ENCODE data around the gene SNRPD3. TPM values are rescaled to one million over a fixed set of nuclear protein-coding genes. Genes with fewer than 3 reads are reported as not detected.

SNRPD3 gene
- total and polyA plus RNA-seq, 4 donors: 57.2 to 128 (median 85.9) TPM

DNA sequence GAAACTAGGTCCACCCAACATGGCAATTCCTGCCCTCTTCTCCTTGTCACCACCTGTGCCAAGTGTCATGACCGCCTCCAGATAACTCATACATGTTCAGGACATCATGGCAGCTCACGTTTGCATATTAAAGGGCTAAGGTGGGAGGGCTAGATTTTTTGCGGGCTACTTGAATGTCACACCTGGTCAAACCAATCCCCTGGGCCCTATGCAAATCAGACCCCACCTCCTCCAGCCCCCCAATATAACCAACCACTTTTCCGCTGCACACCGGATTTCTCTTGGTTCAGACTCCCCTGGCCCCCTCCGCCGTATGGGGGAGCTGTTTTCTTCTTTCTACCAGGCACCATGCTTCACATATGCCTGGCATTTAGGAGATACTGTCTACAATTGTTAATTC, 48.1 kb upstream of the SNRPD3 start (continued):
- TF ChIP-seq, protein P1, sequence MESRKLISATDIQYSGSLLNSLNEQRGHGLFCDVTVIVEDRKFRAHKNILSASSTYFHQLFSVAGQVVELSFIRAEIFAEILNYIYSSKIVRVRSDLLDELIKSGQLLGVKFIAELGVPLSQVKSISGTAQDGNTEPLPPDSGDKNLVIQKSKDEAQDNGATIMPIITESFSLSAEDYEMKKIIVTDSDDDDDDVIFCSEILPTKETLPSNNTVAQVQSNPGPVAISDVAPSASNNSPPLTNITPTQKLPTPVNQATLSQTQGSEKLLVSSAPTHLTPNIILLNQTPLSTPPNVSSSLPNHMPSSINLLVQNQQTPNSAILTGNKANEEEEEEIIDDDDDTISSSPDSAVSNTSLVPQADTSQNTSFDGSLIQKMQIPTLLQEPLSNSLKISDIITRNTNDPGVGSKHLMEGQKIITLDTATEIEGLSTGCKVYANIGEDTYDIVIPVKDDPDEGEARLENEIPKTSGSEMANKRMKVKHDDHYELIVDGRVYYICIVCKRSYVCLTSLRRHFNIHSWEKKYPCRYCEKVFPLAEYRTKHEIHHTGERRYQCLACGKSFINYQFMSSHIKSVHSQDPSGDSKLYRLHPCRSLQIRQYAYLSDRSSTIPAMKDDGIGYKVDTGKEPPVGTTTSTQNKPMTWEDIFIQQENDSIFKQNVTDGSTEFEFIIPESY (IDR thresholded peaks at IDR 0.05): no peak

DNA sequence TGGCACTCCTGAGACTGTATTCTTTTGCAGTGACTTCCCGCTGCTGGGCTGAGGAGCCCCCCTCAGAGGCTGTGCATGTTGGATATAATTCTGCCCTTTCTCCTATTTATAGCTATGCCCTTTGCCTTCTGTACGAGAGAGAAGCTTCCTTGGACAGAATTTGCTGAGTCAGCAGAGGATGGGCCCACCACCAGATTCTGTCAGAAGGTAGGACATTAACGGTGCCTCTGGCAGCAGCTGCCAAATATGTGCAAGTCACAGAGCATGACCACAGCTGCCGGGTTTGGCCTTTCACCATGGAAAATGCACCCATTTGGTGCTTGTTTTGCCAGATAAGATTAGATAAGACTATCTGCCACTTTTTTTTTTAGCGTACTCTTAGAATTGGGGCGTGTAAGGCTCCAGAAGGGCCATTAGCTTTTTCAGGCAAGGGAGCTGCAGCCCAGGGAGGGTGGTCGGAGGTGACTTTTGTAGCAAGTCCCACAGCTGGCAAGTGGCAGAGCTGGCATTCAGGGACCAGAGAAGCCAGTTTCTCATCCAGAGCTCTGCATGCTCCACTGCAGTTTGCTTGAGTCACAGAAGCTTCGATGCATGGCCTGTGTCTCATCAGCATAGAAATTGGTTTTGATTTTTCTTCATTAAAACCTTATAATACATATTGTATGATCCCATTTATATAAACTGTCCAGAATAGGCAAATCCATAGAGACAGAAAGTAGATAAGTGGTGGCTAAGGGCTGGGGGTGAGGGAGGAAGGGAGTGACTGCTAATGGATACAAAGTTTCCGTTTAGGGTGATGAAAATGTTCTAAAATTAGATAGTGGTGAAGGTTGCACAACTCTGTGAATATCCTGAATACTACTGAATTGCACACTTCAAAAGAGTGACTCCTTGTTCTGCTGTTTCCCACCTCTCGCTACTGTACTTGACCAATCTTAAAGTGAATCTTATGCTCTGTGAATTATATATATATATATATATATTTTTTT, 44.9 kb upstream of the SNRPD3 start:
- Histone ChIP-seq H3K4me1 (ENCODE audit: control insufficient read depth in 4 of 4, insufficient read depth in 4 of 4, low read length in 3 of 4) (peaks cover 28 to 83% (median 57%) of the 10 kb centered on the region in 4 donors), H3K9ac (ENCODE audit: low read depth in 1 of 2, low read length in 2 of 2) (peak overlapping the region in 1 of 2 donors; percentile 64)

More for the DNA sequence above, 44.9 kb upstream of the SNRPD3 start:
- Histone ChIP-seq H3K9me3 (ENCODE audit: control insufficient read depth in 4 of 4, low read length in 3 of 4) (no peaks in the 10 kb centered on the region), H3K27ac (ENCODE audit: low read depth in 1 of 2, low read length in 2 of 2) (peak overlapping the region; percentile 82 to 91), H3K27me3 (ENCODE audit: control insufficient read depth in 4 of 4, insufficient read depth in 4 of 4, low read length in 3 of 4) (no peaks in the 10 kb centered on the region), H3K36me3 (ENCODE audit: control insufficient read depth in 4 of 4, insufficient read depth in 3 of 4, low read depth in 1 of 4, low read length in 3 of 4) (peaks cover 0 to 4% (median 2%) of the 10 kb centered on the region in 4 donors), H3K4me3 (ENCODE audit: low read depth in 1 of 3, low read length in 3 of 3) (no peak overlapping the region)
- WGBS: 15% methylated on average over 10 of the region's 10 CpGs
- no peak for DNase-seq (ENCODE audit: low spot score)
- no peak for TF ChIP-seq FOXA1 (IDR thresholded peaks at IDR 0.05)
- TF ChIP-seq FOXA2 (IDR thresholded peaks at IDR 0.05): peak; percentile 35
- TF ChIP-seq RAD21 (IDR thresholded peaks at IDR 0.05): peak; percentile 3 to 31
- TF ChIP-seq EGR1 (IDR thresholded peaks at IDR 0.05; ENCODE audit: low read depth in 2 of 2): peak in 1 of 2 donors; percentile 64
- TF ChIP-seq, protein P2, sequence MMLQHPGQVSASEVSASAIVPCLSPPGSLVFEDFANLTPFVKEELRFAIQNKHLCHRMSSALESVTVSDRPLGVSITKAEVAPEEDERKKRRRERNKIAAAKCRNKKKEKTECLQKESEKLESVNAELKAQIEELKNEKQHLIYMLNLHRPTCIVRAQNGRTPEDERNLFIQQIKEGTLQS (IDR thresholded peaks at IDR 0.05): peak; percentile 58
- peak; percentile 74 to 82 for TF ChIP-seq RXRA (IDR thresholded peaks at IDR 0.05)
- TF ChIP-seq, protein P1 (IDR thresholded peaks at IDR 0.05): peak; percentile 42
- TF ChIP-seq GABPA (IDR thresholded peaks at IDR 0.05 in 1 of 2, conservative IDR thresholded peaks at IDR 0.05 in 1 of 2): no peak
- TF ChIP-seq YY1 (IDR thresholded peaks at IDR 0.05): peak; percentile 82
- TF ChIP-seq HNF4G (IDR thresholded peaks at IDR 0.05): peak; percentile 7
- peak; percentile 67 for TF ChIP-seq NR2F2 (IDR thresholded peaks at IDR 0.05)
- TF ChIP-seq, protein P3, sequence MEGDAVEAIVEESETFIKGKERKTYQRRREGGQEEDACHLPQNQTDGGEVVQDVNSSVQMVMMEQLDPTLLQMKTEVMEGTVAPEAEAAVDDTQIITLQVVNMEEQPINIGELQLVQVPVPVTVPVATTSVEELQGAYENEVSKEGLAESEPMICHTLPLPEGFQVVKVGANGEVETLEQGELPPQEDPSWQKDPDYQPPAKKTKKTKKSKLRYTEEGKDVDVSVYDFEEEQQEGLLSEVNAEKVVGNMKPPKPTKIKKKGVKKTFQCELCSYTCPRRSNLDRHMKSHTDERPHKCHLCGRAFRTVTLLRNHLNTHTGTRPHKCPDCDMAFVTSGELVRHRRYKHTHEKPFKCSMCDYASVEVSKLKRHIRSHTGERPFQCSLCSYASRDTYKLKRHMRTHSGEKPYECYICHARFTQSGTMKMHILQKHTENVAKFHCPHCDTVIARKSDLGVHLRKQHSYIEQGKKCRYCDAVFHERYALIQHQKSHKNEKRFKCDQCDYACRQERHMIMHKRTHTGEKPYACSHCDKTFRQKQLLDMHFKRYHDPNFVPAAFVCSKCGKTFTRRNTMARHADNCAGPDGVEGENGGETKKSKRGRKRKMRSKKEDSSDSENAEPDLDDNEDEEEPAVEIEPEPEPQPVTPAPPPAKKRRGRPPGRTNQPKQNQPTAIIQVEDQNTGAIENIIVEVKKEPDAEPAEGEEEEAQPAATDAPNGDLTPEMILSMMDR (IDR thresholded peaks at IDR 0.05; ENCODE audit: low read depth, low read length, missing input control): no peak
- TF ChIP-seq JUND (IDR thresholded peaks at IDR 0.05): peak; percentile 46 to 52
- TF ChIP-seq TAF1 (conservative IDR thresholded peaks at IDR 0.05): no peak
- peak; percentile 82 for TF ChIP-seq SP1 (IDR thresholded peaks at IDR 0.05)
- TF ChIP-seq, protein P4, sequence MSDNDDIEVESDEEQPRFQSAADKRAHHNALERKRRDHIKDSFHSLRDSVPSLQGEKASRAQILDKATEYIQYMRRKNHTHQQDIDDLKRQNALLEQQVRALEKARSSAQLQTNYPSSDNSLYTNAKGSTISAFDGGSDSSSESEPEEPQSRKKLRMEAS (IDR thresholded peaks at IDR 0.05): peak; percentile 69
- peak; percentile 63 to 75 for TF ChIP-seq HNF4A (conservative IDR thresholded peaks at IDR 0.05)
- TF ChIP-seq, protein P5, sequence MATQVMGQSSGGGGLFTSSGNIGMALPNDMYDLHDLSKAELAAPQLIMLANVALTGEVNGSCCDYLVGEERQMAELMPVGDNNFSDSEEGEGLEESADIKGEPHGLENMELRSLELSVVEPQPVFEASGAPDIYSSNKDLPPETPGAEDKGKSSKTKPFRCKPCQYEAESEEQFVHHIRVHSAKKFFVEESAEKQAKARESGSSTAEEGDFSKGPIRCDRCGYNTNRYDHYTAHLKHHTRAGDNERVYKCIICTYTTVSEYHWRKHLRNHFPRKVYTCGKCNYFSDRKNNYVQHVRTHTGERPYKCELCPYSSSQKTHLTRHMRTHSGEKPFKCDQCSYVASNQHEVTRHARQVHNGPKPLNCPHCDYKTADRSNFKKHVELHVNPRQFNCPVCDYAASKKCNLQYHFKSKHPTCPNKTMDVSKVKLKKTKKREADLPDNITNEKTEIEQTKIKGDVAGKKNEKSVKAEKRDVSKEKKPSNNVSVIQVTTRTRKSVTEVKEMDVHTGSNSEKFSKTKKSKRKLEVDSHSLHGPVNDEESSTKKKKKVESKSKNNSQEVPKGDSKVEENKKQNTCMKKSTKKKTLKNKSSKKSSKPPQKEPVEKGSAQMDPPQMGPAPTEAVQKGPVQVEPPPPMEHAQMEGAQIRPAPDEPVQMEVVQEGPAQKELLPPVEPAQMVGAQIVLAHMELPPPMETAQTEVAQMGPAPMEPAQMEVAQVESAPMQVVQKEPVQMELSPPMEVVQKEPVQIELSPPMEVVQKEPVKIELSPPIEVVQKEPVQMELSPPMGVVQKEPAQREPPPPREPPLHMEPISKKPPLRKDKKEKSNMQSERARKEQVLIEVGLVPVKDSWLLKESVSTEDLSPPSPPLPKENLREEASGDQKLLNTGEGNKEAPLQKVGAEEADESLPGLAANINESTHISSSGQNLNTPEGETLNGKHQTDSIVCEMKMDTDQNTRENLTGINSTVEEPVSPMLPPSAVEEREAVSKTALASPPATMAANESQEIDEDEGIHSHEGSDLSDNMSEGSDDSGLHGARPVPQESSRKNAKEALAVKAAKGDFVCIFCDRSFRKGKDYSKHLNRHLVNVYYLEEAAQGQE (IDR thresholded peaks at IDR 0.05): peak; percentile 39

All from liver (tissue), 9 donors.